Activated B cell treated with CpG ODN at 0.5 μM for 24 hours (primary cell): ENCODE data around the gene MYLK. TPM values are rescaled to one million over a fixed set of nuclear protein-coding genes. Genes with fewer than 3 reads are reported as not detected.
"Not testable (repeated sequence)": the region's sequence is repeated elsewhere in the genome, so short reads cannot be mapped to it uniquely, and the experiment has no call there.

Experiments
- ATAC-seq: fragments of 200-7000 bp; cut with Tn5 transposase; one replicate; pipeline ENCODE4 v1.10.0; 2021; ENCODE audit warnings: low read depth, mild to moderate bottlenecking, moderate library complexity
- CTCF ChIA-PET: fragments of 350-600 bp; sonication (Branson Sonifier 250); formaldehyde crosslinking; loops from one replicate; lab custom pipeline; 2021; ENCODE audit warnings: antibody characterized with exemption; lab: Charles Lee
- POLR2A ChIA-PET: fragments of 350-600 bp; sonication (Branson Sonifier 250); formaldehyde crosslinking; loops from one replicate; lab custom pipeline; 2021; ENCODE audit warnings: antibody characterized with exemption; lab: Charles Lee
- DNase-seq: peaks from one replicate; pipeline ENCODE4 v3.0.0; 2022
- H3K27ac Mint-ChIP-seq: one replicate; pipeline ENCODE4 v1.8.0; 2020; ENCODE audit warnings: mixed read lengths
- H3K27me3 Mint-ChIP-seq: one replicate; pipeline ENCODE4 v1.8.0; 2021; ENCODE audit warnings: mixed read lengths
- H3K36me3 Mint-ChIP-seq: one replicate; pipeline ENCODE4 v1.8.0; 2021; ENCODE audit warnings: low read depth, mixed read lengths
- H3K4me1 Mint-ChIP-seq: one replicate; pipeline ENCODE4 v1.8.0; 2021; ENCODE audit warnings: mixed read lengths
- H3K4me3 Mint-ChIP-seq: one replicate; pipeline ENCODE4 v1.8.0; 2020; ENCODE audit warnings: mild to moderate bottlenecking, mixed read lengths
- H3K9me3 Mint-ChIP-seq: one replicate; pipeline ENCODE4 v1.8.0; 2020; ENCODE audit warnings: mixed read lengths
- intact Hi-C: fragments of 100-400 bp; cut with micrococcal nuclease; formaldehyde crosslinking; loops from one replicate; pipeline ENCODE4 v1.15.1; 2024
- total RNA-seq: library from RNA; stranded (reverse); gene quantifications from 2 replicates; pipeline ENCODE4 v1.2.3, GENCODE V29; 2022
- TF ChIP-seq, protein P1 (sequence below): fragments of 200-600 bp; IDR thresholded peaks from one replicate; pipeline ENCODE4 v1.8.0; 2022; ENCODE audit warnings: antibody characterized with exemption, mild to moderate bottlenecking

Gene MYLK
- total RNA-seq, 1 donor from 2014 or later: not detected

DNA sequence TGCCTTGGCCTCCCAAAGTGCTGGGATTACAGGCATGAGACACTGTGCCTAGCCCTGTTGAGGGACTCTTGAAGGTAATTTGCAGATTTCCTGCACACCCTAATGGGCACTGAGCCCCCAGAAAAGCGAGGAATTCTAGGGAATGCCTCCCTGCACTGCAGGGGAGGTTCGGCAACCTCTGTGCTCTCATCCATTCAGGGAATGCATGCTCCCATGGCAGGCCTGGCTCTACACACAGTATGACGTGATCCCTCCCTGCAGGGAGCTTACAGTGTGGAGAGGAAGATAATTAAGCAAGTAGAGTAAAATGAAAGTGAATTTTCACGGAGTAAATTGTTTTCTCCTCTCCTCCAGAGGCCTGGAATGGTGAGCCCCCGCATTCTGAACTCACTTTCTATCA lies 166.0 kb downstream of the MYLK start:
- POLR2A ChIA-PET: no interaction called here
- Mint-ChIP-seq H3K4me1 (no peaks in the 10 kb centered on the region), H3K9me3 (no peaks in the 10 kb centered on the region), H3K27ac (no peak overlapping the region), H3K4me3 (no peak overlapping the region), H3K36me3 (no peaks in the 10 kb centered on the region), H3K27me3 (peaks cover 9% of the 10 kb centered on the region)
- TF ChIP-seq, protein P1, sequence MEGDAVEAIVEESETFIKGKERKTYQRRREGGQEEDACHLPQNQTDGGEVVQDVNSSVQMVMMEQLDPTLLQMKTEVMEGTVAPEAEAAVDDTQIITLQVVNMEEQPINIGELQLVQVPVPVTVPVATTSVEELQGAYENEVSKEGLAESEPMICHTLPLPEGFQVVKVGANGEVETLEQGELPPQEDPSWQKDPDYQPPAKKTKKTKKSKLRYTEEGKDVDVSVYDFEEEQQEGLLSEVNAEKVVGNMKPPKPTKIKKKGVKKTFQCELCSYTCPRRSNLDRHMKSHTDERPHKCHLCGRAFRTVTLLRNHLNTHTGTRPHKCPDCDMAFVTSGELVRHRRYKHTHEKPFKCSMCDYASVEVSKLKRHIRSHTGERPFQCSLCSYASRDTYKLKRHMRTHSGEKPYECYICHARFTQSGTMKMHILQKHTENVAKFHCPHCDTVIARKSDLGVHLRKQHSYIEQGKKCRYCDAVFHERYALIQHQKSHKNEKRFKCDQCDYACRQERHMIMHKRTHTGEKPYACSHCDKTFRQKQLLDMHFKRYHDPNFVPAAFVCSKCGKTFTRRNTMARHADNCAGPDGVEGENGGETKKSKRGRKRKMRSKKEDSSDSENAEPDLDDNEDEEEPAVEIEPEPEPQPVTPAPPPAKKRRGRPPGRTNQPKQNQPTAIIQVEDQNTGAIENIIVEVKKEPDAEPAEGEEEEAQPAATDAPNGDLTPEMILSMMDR: no peak
- intact Hi-C loops: no loop called here
- ATAC-seq: no peak
- CTCF ChIA-PET: interaction anchor here (1.8 kb wide), 1 partner anchor 65 kb away, joined by 10 read pairs; no protein-coding TSS in a partner anchor
- no peak for DNase-seq

DNA sequence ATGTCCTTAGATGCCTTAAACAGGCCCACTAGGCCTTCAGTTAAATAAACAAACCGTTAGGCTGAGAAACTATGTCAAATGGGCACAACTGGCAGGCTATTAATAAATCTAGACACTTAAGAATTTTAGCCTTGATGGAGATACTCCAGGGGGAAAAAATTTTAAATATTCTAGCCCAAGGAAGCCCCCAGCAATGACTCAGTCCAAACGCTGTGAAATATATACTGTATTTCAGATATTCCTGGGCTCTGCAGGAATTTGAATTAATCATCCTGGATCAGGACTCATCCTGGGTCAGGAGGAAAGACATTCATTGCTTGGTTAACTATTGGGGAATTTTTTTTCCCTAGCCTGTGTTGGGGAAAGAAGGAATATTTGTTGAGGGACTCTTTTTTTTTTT lies 166.7 kb downstream of the MYLK start:
- H3K4me1 Mint-ChIP-seq, ATAC-seq, H3K27me3 Mint-ChIP-seq, H3K9me3 Mint-ChIP-seq, intact Hi-C loops, H3K4me3 Mint-ChIP-seq, H3K36me3 Mint-ChIP-seq, DNase-seq, POLR2A ChIA-PET, H3K27ac Mint-ChIP-seq: not testable (repeated sequence)
- CTCF ChIA-PET: interaction anchor here (1.6 kb wide), 1 partner anchor 65 kb away, joined by 12 read pairs; no protein-coding TSS in a partner anchor

DNA sequence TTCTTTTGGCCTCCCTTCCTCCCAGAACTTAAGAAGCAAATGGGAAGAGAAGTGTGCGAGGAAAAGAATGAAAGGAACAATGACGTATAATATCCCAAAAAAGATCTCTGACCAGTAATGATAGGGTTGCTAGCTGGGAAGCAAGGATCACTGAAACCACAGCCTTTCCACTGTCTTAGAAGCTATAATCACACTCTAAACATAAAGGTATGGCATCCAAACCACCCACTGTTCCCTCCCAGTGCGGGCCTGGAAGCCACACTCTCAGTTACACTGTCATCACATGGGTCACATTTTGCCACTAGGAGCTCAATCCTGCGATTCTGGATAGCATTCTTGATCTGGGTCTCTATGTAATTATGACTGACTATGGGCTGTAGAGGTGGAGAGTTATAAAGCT lies 167.7 kb downstream of the MYLK start:
- H3K27me3 Mint-ChIP-seq: peaks cover 9% of the 10 kb centered on the region
- intact Hi-C loops: no loop called here
- no peak overlapping the region for H3K4me3 Mint-ChIP-seq
- no peak overlapping the region for H3K27ac Mint-ChIP-seq
- no peak for ATAC-seq
- ChIA-PET CTCF (interaction anchor here (1.6 kb wide), 1 partner anchor 64 kb away, joined by 12 read pairs; no protein-coding TSS in a partner anchor), POLR2A (no interaction called here)
- DNase-seq: no peak
- H3K9me3 Mint-ChIP-seq: no peaks in the 10 kb centered on the region
- no peaks in the 10 kb centered on the region for H3K4me1 Mint-ChIP-seq
- TF ChIP-seq, protein P1: no peak
- no peaks in the 10 kb centered on the region for H3K36me3 Mint-ChIP-seq

DNA sequence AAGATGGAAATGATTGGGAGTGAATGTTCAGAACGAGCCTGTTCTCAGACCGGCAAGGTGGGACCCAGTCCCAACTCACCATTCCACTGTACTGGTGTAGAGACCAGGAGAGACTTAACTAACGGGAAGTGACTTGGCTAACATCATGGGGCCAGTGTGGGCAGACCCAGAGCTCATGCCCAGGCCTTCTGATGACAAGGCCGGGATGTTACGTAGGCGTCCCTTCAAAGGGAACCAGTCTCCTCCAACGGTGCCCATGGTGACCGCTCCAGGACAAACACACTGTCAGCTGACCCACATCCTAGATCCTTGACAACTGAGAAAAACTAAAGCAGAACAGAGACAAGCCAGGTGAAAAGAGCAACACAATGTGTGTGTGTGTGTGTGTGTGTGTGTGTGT lies 170.9 kb downstream of the MYLK start:
- H3K27me3 Mint-ChIP-seq: peaks cover 9% of the 10 kb centered on the region
- DNase-seq: no peak
- no peaks in the 10 kb centered on the region for H3K4me1 Mint-ChIP-seq
- TF ChIP-seq, protein P1: no peak
- ATAC-seq: no peak
- no peak overlapping the region for H3K27ac Mint-ChIP-seq
- H3K9me3 Mint-ChIP-seq: no peaks in the 10 kb centered on the region
- no peaks in the 10 kb centered on the region for H3K36me3 Mint-ChIP-seq
- POLR2A ChIA-PET: no interaction called here
- CTCF ChIA-PET: no interaction called here
- H3K4me3 Mint-ChIP-seq: no peak overlapping the region
- intact Hi-C loops: no loop called here

DNA sequence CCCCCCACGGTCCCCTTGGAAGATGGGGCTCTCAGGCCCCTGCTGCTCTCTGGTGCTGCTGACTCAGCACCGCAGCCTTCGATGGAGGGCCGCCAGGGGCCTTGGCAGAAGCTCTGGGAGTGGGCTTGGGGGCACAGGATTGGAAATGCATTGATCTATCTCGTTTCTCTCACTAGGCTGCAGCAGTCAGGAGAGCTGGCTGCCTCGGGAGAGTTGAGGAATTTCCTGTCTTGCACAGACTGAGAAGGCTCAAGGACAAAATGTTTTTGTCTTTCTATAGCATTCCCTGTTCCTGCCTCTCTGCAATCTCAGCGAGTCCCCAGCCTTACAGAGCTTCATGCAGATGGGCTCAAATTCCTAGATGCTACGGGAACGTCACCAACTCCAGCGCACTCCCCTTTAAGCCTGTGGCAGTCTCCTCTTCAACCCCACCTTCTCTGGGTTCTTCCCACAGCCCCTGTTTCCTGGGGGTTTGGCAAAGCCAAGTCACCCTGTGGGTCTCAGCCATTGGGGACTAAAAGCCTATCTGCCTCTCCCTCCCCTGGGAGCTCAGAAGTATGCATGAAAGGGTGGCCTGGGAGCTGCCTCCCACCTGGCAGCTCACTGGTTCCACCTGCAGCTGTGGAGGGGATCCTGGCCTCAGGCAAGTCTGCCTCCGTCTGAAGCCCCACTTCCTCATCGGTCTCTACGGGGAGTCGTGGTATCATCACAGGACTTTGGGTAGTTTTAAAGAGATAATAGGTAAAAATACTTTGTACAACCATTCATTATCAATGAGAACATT lies 171.9 kb downstream of the MYLK start:
- TF ChIP-seq, protein P1: no peak
- H3K36me3 Mint-ChIP-seq: no peaks in the 10 kb centered on the region
- ATAC-seq (no peak), DNase-seq (no peak)
- peaks cover 9% of the 10 kb centered on the region for H3K27me3 Mint-ChIP-seq
- H3K27ac Mint-ChIP-seq: no peak overlapping the region
- no peak overlapping the region for H3K4me3 Mint-ChIP-seq
- H3K4me1 Mint-ChIP-seq: no peaks in the 10 kb centered on the region
- H3K9me3 Mint-ChIP-seq: no peaks in the 10 kb centered on the region
- intact Hi-C loops: no loop called here
- CTCF ChIA-PET: interaction anchor here (0.6 kb wide), 1 partner anchor 268 kb away, joined by 3 read pairs; no protein-coding TSS in a partner anchor
- POLR2A ChIA-PET: no interaction called here
